ENCODE results near the gene HIRA. TPM values are rescaled to one million over a fixed set of nuclear protein-coding genes. Genes with fewer than 3 reads are reported as not detected.

Gene HIRA
- 25.2 and 25.3 TPM in 2 replicates for total RNA-seq (2014; rRNA removed; shearing (Covaris generic))

DNA sequence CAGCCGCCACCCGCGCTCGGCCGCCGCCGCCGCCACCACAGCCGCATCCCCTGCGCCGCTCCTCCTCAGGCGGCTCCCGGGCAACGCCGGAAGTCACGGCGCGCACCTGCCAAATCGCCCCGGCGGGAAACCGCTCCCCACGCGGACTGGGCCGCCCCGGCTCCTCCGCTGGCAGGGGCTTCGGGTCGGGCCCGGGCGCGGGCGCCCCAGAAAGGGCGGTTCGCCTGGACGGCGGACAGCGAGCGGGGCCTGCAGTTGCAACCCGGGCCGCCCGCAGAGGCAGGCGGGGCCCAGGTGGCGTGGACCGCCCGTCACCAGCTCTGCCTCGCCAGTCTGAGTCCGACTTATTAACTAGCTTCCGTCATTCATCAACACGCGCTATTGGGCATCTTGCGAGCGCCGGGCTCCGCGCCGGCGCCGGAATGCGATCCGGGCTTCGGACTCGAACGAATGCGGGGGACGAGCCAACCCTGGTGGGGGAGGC is at the start of gene HIRA:
HIRA (minus strand) TSS at position 85 of the 484 bp plus-strand sequence. CDS start 257 bp downstream, outside the sequence.
- Histone ChIP-seq H3K27me3 (no peaks in the 10 kb centered on the region), H3K4me3 (peak within 1 kb of the TSS; percentile 83), H3K36me3 (peaks cover 5% of the 10 kb centered on the region), H3K9me3 (replicated peaks) (no peaks in the 10 kb centered on the region), H3K27ac (peak within 1 kb of the TSS; percentile 93), H3K4me1 (peaks cover 6% of the 10 kb centered on the region; the same call in 1 of the 2 replicates)
- DNase-seq = peak; percentile 79 to 86

- H3K27me3 ChIP-seq = no peaks in the 10 kb centered on the region
- no peak for DNase-seq
- H3K9me3 ChIP-seq (replicated peaks) = no peaks in the 10 kb centered on the region
- H3K36me3 ChIP-seq = peaks cover 22% of the 10 kb centered on the region
- H3K4me3 ChIP-seq = peak overlapping the region; percentile 83
- no peak overlapping the region for H3K27ac ChIP-seq
- H3K4me1 ChIP-seq = 0 out of 2 replicates have a peak, but pooled peaks cover 7% of the 10 kb centered on the region
Measured at GRCh38 chr22:19480789-19481188, 49.3 kb upstream of the HIRA start.

DNA sequence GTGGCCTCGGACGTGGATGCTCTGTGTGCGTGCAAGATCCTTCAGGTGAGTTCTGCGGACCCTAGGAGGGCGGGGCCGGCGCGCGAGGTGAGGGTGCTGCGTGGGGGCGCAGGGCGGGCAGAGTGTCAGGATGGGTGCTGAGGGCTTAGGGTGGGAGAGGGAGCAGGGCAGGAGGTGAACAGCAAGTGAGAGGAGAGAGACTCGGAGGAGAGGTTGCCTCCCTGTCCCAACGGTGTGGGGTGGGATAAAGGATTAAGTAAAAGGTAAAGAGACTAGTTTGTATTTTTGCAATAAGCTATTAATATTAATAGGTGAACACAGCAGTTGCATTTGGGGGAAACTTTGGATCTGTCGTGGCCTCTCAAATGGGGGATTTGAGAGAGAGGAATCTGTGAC is 48.6 kb upstream of the HIRA start:
- no peak for DNase-seq
- Histone ChIP-seq H3K9me3 (replicated peaks) (no peaks in the 10 kb centered on the region), H3K4me1 (0 out of 2 replicates have a peak, but pooled peaks cover 7% of the 10 kb centered on the region), H3K27ac (peak overlapping the region; percentile 100), H3K36me3 (peaks cover 17% of the 10 kb centered on the region), H3K27me3 (no peaks in the 10 kb centered on the region), H3K4me3 (peak overlapping the region; percentile 83)

GRCh38 chr22:19479355-19480172 is 48.0 kb upstream of the HIRA start, which contains the start of gene CDC45:
TSS of gene CDC45 (plus strand) at chr22:19479920. CDS start at chr22:19479969, 49 bp downstream.
- peak within 1 kb of the TSS; percentile 100 for H3K27ac ChIP-seq

GRCh38 chr22:19478901-19479354 is 47.4 kb upstream of the HIRA start, which contains the start of gene UFD1:
TSS of gene UFD1 (minus strand) at chr22:19479193. CDS start at chr22:19479085, 108 bp downstream.
- peak; percentile 84 for DNase-seq
- Histone ChIP-seq H3K4me3 (peak within 1 kb of the TSS; percentile 83), H3K27me3 (no peaks in the 10 kb centered on the region), H3K4me1 (0 out of 2 replicates have a peak, but pooled peaks cover 7% of the 10 kb centered on the region), H3K36me3 (peaks cover 15% of the 10 kb centered on the region), H3K27ac (peak within 1 kb of the TSS; percentile 100), H3K9me3 (replicated peaks) (no peaks in the 10 kb centered on the region)

More at GRCh38 chr22:19479355-19480172, 48.0 kb upstream of the HIRA start, which contains the start of gene CDC45:
- H3K4me1 ChIP-seq = 0 out of 2 replicates have a peak, but pooled peaks cover 7% of the 10 kb centered on the region
- H3K4me3 ChIP-seq = peak within 1 kb of the TSS; percentile 83
- H3K36me3 ChIP-seq = peaks cover 18% of the 10 kb centered on the region
- no peaks in the 10 kb centered on the region for H3K9me3 ChIP-seq (replicated peaks)
- DNase-seq = peak; percentile 96 to 99
- H3K27me3 ChIP-seq = no peaks in the 10 kb centered on the region

- Histone ChIP-seq H3K4me1 (0 out of 2 replicates have a peak, but pooled peaks cover 7% of the 10 kb centered on the region), H3K9me3 (replicated peaks) (no peaks in the 10 kb centered on the region), H3K4me3 (peak overlapping the region; percentile 83), H3K27ac (peak overlapping the region; percentile 100), H3K36me3 (peaks cover 15% of the 10 kb centered on the region), H3K27me3 (no peaks in the 10 kb centered on the region)
- DNase-seq = peak in 1 of 2 experiments; percentile 30
Measured at GRCh38 chr22:19478045-19478900, 46.7 kb upstream of the HIRA start.

DNA sequence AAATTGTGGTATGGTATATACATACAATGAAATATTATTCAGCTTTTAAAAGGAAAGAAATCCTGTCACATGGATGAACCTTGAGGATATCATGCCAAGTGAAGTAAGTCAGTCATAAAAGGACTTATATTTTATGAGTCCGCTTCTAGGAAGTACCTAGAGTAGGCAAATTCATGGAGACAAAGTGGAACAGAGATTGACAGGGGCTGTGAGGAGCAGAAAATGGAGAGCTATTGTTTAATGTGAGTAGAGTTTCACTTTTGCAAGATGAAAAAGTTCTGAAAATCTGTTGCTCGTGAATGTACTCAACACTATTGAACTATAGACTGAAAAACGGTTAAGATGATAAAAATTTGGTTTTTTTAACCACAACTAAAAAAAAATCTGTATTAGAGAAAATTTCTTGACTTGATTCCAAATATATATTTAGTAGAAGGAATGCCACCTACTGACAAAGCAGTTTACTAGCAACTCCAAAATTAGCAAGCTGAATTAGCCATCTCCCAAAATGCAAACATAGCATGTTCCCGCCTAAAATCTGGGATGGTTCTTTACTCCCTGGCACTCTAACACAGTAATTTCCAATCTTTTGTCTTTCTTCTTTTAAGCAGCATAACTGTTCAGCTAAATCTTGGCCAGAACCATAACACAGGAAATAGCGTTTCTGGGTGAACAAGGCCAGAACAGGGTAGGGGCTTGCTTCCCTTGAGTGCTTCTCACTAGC is 46.0 kb upstream of the HIRA start:
- Histone ChIP-seq H3K27ac (no peak overlapping the region), H3K4me1 (0 out of 2 replicates have a peak, but pooled peaks cover 7% of the 10 kb centered on the region), H3K9me3 (replicated peaks) (no peaks in the 10 kb centered on the region), H3K36me3 (peaks cover 22% of the 10 kb centered on the region), H3K4me3 (peak overlapping the region; percentile 83), H3K27me3 (no peaks in the 10 kb centered on the region)
- no peak for DNase-seq

GRCh38 chr22:19476023-19476422 is 44.5 kb upstream of the HIRA start:
- Histone ChIP-seq H3K9me3 (replicated peaks) (no peaks in the 10 kb centered on the region), H3K36me3 (peaks cover 28% of the 10 kb centered on the region)

DNA sequence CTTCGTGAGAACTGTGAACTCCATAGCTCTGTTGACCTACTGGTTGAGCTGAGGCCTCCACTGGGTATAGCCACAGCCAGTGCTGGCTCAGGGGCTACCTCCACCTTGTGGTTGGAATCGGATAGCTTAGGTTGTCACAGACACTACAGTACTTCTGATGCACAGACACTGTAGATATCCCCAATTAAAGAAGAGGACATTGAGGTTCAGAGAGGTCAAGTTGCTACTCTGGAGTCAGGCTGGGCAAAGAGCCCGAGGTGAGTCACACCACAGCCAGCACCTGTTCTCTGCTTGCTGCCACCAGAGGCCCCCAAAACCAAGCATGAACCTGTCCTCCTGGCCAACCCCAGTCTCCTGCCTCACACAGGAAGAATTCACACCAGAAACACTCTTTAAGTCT is 42.0 kb upstream of the HIRA start:
- Histone ChIP-seq H3K27me3 (no peaks in the 10 kb centered on the region), H3K9me3 (replicated peaks) (no peaks in the 10 kb centered on the region), H3K4me1 (0 out of 2 replicates have a peak, but pooled peaks cover 7% of the 10 kb centered on the region), H3K4me3 (no peak overlapping the region), H3K27ac (no peak overlapping the region), H3K36me3 (peaks cover 41% of the 10 kb centered on the region)
- DNase-seq = peak; percentile 21 to 36

More at GRCh38 chr22:19476023-19476422, 44.5 kb upstream of the HIRA start:
- Histone ChIP-seq H3K27ac (no peak overlapping the region), H3K4me3 (no peak overlapping the region), H3K27me3 (no peaks in the 10 kb centered on the region), H3K4me1 (0 out of 2 replicates have a peak, but pooled peaks cover 7% of the 10 kb centered on the region)
- DNase-seq = no peak

- peaks cover 53% of the 10 kb centered on the region for H3K36me3 ChIP-seq
- DNase-seq = no peak
- H3K27me3 ChIP-seq = no peaks in the 10 kb centered on the region
- no peak overlapping the region for H3K27ac ChIP-seq
- H3K4me1 ChIP-seq = 0 out of 2 replicates have a peak, but pooled peaks cover 1% of the 10 kb centered on the region
- H3K4me3 ChIP-seq = no peak overlapping the region
- H3K9me3 ChIP-seq (replicated peaks) = no peaks in the 10 kb centered on the region
Measured at GRCh38 chr22:19472233-19472632, 40.7 kb upstream of the HIRA start.

- Histone ChIP-seq H3K4me3 (no peak overlapping the region), H3K27me3 (no peaks in the 10 kb centered on the region), H3K9me3 (replicated peaks) (no peaks in the 10 kb centered on the region), H3K4me1 (no peaks in the 10 kb centered on the region), H3K36me3 (peaks cover 58% of the 10 kb centered on the region), H3K27ac (no peak overlapping the region)
- DNase-seq = no peak
Measured at GRCh38 chr22:19471572-19471971, 40.0 kb upstream of the HIRA start.

- no peak overlapping the region for H3K4me3 ChIP-seq
- H3K36me3 ChIP-seq = peaks cover 68% of the 10 kb centered on the region
- DNase-seq = no peak
- no peak overlapping the region for H3K27ac ChIP-seq
- H3K27me3 ChIP-seq = no peaks in the 10 kb centered on the region
- H3K9me3 ChIP-seq (replicated peaks) = no peaks in the 10 kb centered on the region
- no peaks in the 10 kb centered on the region for H3K4me1 ChIP-seq
Measured at GRCh38 chr22:19470010-19470409, 38.5 kb upstream of the HIRA start.

GRCh38 chr22:19469421-19469820 is 37.9 kb upstream of the HIRA start:
- Histone ChIP-seq H3K4me3 (no peak overlapping the region), H3K27ac (no peak overlapping the region), H3K9me3 (replicated peaks) (no peaks in the 10 kb centered on the region), H3K27me3 (no peaks in the 10 kb centered on the region), H3K36me3 (peaks cover 67% of the 10 kb centered on the region), H3K4me1 (0 out of 2 replicates have a peak, but pooled peaks cover under 1% of the 10 kb centered on the region)
- no peak for DNase-seq

All from SJCRH30 (cell line).